Erythroblast (primary cell): ENCODE results near the gene CEBPE.

Experiments used
- GATA1 ChIP-seq: IDR thresholded peaks from 2 replicates; pipeline ENCODE4 v1.6.1; 2011; ENCODE audit warnings: low read depth, mild to moderate bottlenecking, control low read depth, low read length, moderate library complexity
- POLR2A ChIP-seq: IDR thresholded peaks from 2 replicates; pipeline ENCODE4 v1.6.1; 2011; ENCODE audit warnings: mild to moderate bottlenecking, low read length

GRCh38 chr14:23137192-23137812 is 18.2 kb upstream of the CEBPE start:
- no peak for TF ChIP-seq POLR2A
- no peak for TF ChIP-seq GATA1
